Stimulated activated naive B cell treated with anti-CD40 and anti-IgM and Interleukin-4, amounts not matched to agents 10 μg/mL and 1 μg/mL and 100 μg/mL, for 72 hours (primary cell): ENCODE results near the gene FCSK.

ENCODE experiments used
- ATAC-seq, 2 donors: fragments of 150-1000 bp; cut with Tn5 transposase; replicated peaks; 2 replicates each; pipeline ENCODE4 v1.10.0; 2021; ENCODE audit warnings: moderate library complexity in 1 of 2
- DNase-seq: peaks from one replicate; pipeline ENCODE4 v3.0.0; 2021
- H3K27ac Mint-ChIP-seq: one replicate; pipeline ENCODE4 v1.8.0; 2022; ENCODE audit warnings: mild to moderate bottlenecking, mixed read lengths
- H3K27me3 Mint-ChIP-seq, 2 donors: one replicate each; pipeline ENCODE4 v1.8.0; 2022; ENCODE audit warnings: mixed read lengths in 2 of 2
- H3K36me3 Mint-ChIP-seq, 2 donors: one replicate each; pipeline ENCODE4 v1.8.0; 2022; ENCODE audit warnings: mixed read lengths in 2 of 2, mild to moderate bottlenecking in 1 of 2
- H3K4me1 Mint-ChIP-seq, 2 donors: one replicate each; pipeline ENCODE4 v1.8.0; 2022; ENCODE audit warnings: mixed read lengths in 2 of 2, mild to moderate bottlenecking in 1 of 2
- H3K4me3 Mint-ChIP-seq, 2 donors: one replicate each; pipeline ENCODE4 v1.8.0; 2022; ENCODE audit warnings: mild to moderate bottlenecking in 2 of 2, mixed read lengths in 2 of 2, moderate library complexity in 1 of 2
- H3K9me3 Mint-ChIP-seq, 2 donors: one replicate each; pipeline ENCODE4 v1.8.0; 2022; ENCODE audit warnings: mixed read lengths in 2 of 2, mild to moderate bottlenecking in 1 of 2

FCSK gene

DNA sequence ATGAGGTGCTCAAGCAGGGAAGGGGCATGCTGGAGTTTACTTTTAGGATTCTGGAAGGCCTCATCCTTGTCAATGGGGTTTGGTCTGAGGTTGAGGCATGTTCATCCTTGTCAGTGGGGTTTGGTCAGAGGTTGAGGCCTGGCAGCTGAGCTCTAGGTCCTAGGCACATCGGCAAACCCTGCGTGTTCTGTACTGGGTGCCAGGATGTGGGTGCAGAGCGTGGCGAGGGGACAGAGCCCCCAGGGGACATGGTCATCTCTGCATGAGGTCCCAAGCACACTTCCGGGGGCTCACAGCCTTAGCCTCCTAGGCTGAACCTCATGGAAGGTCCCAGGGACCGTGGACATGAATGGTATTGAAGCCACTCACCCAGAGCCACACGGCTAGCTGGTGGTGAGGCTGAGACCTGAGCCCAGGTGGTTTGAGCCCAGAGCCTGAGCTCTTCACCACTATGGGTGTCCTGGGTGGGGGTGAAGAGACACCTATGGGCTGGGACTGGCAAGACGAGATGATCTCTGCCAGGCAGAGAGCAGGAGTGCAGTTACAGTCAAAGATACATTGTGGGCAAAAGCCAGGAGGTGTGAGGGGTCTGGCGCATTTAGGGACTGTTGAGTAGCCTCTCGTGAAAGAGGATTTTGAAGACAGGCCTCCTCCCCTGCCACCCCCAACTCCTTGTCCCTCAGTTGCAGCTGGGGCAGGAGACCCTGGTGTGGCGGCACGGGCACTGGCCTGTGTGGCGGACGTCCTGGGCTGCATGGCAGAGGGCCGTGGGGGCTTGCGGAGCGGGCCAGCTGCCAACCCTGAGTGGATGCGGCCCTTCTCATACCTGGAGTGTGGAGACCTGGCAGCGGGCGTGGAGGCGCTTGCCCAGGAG lies 19.3 kb downstream of the FCSK start:
- no peak overlapping the region for H3K4me3 Mint-ChIP-seq
- no peaks in the 10 kb centered on the region for H3K9me3 Mint-ChIP-seq
- no peaks in the 10 kb centered on the region for H3K27me3 Mint-ChIP-seq
- no peak for DNase-seq
- H3K36me3 Mint-ChIP-seq = peaks cover 24 to 40% of the 10 kb centered on the region in 2 donors
- H3K4me1 Mint-ChIP-seq = peaks cover 16 to 32% of the 10 kb centered on the region in 2 donors
- no peak for ATAC-seq
- H3K27ac Mint-ChIP-seq = peak overlapping the region; percentile 47

DNA sequence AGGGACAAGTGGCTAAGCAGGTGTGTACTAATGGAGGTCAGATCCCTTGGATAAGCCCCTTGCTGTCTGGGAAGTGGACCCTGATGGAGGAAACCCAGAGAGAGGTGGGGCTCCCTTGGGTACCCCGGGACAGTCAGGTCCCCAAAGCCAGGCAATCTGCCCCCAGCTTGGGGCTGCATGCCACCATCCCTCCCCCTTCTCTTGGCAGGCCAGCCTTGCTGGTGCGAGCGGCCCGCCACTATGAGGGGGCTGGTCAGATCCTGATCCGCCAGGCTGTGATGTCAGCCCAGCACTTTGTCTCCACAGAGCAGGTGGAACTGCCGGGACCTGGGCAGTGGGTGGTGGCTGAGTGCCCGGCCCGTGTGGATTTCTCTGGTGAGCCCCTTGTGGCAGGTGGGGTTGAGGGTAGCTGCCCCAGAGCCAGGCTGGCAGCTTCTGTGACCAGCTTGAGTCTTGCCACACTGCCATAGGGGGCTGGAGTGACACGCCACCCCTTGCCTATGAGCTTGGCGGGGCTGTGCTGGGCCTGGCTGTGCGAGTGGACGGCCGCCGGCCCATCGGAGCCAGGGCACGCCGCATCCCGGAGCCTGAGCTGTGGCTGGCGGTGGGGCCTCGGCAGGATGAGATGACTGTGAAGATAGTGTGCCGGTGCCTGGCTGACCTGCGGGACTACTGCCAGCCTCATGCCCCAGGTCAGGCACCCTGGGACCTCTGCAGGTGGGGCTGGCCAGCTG lies 20.1 kb downstream of the FCSK start:
- ATAC-seq = no peak
- Mint-ChIP-seq H3K36me3 (peaks cover 24 to 40% of the 10 kb centered on the region in 2 donors), H3K27me3 (no peaks in the 10 kb centered on the region), H3K9me3 (no peaks in the 10 kb centered on the region), H3K4me3 (no peak overlapping the region), H3K4me1 (peaks cover 19 to 37% of the 10 kb centered on the region in 2 donors), H3K27ac (peak overlapping the region; percentile 22)
- no peak for DNase-seq

DNA sequence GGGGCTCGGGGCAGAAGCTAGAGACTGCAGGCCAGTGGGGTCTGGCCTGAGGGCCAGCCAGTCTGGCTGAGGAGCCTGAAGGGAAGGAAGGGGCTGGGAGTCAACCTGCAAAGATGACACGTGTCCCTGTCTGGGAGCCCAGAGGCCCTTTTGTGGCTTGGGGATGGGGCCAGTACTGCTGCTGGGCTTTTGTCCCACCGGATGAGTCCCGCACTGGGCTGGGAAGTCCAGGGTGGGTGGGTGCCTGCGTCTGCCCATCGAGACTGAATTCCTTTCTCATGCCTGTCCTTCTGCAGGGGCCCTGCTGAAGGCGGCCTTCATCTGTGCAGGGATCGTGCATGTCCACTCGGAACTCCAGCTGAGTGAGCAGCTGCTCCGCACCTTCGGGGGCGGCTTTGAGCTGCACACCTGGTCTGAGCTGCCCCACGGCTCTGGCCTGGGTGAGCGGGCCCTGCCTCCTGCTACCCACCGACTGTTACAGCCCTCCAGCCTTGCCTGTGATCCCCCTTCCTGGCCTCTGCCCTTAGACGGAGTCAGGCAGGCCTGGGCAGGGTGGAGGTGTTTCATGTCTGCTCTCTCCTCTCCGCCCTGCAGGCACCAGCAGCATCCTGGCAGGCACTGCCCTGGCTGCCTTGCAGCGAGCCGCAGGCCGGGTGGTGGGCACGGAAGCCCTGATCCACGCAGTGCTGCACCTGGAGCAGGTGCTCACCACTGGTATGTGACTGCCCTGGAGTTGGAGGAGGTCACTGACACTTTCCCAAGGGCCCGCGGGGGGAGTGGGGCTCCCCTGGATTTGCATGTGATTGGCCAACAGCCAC lies 20.9 kb downstream of the FCSK start:
- Mint-ChIP-seq H3K4me1 (peaks cover 19 to 37% of the 10 kb centered on the region in 2 donors), H3K27ac (peak overlapping the region; percentile 9), H3K36me3 (peaks cover 24 to 39% of the 10 kb centered on the region in 2 donors), H3K4me3 (no peak overlapping the region), H3K9me3 (no peaks in the 10 kb centered on the region), H3K27me3 (no peaks in the 10 kb centered on the region)
- ATAC-seq = no peak
- no peak for DNase-seq

DNA sequence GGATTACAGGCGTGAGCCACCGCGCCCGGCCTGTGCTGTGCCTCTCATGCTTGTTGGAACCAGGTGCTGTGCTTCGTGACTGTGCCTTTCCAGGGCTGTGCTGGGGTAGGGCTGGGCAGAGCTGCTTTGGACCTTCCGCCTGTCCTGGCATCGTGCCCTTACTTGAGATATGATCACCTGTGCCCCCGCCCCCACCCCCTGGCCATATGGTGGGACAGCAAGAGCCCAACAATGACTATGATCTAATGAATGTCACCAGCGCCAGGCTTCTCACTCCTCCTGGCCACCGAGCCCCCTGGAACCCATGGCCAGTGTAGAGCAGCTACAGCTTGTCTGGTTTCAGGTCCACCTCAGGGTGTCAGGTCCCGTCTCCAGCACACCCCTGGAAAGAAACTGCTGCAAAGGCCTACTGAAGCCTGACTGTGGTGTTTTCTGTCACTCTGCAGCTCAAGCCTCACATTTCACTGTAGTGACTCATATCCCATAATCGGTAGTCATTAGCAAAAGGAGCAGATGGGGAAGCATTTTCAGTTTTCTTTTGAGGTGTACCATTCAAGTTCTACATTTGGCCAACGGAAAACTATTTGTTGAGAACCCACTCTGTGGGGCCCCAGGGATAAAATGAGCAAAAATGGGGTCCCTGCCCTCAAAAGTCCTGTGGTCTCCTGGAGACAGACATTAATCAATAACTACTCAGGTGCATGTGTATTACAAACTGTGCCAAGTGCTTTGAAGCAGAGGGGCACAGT lies 22.1 kb downstream of the FCSK start:
- Mint-ChIP-seq H3K4me3 (peak overlapping the region; percentile 52 to 63), H3K36me3 (peaks cover 30 to 42% of the 10 kb centered on the region in 2 donors), H3K9me3 (no peaks in the 10 kb centered on the region), H3K27ac (peak overlapping the region; percentile 91), H3K4me1 (peaks cover 19 to 37% of the 10 kb centered on the region in 2 donors), H3K27me3 (no peaks in the 10 kb centered on the region)
- DNase-seq (peak; percentile 63), ATAC-seq (peak; percentile 95 to 96)

DNA sequence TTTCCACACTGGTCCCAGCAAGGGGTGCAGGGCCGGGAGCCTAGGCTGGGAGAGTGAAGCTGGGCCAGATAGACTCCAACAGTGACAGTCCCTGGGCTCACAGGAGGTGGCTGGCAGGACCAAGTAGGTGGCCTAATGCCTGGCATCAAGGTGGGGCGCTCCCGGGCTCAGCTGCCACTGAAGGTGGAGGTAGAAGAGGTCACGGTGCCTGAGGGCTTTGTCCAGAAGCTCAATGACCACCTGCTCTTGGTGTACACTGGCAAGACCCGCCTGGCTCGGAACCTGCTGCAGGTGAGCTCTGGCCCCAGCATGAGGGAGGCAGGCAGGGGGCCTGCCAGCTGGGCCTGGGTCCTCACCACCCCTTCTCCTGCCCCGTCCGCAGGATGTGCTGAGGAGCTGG lies 23.8 kb downstream of the FCSK start:
- ATAC-seq = no peak
- DNase-seq = no peak
- no peak overlapping the region for H3K4me3 Mint-ChIP-seq
- H3K4me1 Mint-ChIP-seq = peaks cover 19 to 37% of the 10 kb centered on the region in 2 donors
- H3K9me3 Mint-ChIP-seq = no peaks in the 10 kb centered on the region
- H3K27me3 Mint-ChIP-seq = no peaks in the 10 kb centered on the region
- peaks cover 36 to 53% of the 10 kb centered on the region in 2 donors for H3K36me3 Mint-ChIP-seq
- peak overlapping the region; percentile 90 for H3K27ac Mint-ChIP-seq

DNA sequence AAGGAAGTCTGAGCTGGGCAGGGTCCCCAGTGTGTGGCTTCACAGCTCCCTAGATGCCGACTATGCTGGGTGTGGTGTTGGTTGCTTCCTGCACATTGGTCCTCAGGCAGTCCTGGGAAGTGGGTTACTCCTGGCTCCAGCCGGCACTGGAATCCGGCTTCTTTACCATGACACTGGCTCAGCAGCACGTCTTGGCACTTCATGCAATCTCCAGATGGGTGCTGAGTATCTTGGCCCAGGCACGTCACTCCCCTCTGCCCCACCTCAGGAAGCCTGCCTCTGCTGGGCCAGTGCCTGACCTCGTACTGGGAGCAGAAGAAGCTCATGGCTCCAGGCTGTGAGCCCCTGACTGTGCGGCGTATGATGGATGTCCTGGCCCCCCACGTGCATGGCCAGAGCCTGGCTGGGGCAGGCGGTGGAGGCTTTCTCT lies 24.5 kb downstream of the FCSK start:
- DNase-seq (no peak), ATAC-seq (no peak)
- Mint-ChIP-seq H3K36me3 (peaks cover 33 to 50% of the 10 kb centered on the region in 2 donors), H3K27ac (peak overlapping the region; percentile 59), H3K4me1 (peaks cover 19 to 37% of the 10 kb centered on the region in 2 donors), H3K4me3 (no peak overlapping the region), H3K9me3 (no peaks in the 10 kb centered on the region), H3K27me3 (no peaks in the 10 kb centered on the region)

DNA sequence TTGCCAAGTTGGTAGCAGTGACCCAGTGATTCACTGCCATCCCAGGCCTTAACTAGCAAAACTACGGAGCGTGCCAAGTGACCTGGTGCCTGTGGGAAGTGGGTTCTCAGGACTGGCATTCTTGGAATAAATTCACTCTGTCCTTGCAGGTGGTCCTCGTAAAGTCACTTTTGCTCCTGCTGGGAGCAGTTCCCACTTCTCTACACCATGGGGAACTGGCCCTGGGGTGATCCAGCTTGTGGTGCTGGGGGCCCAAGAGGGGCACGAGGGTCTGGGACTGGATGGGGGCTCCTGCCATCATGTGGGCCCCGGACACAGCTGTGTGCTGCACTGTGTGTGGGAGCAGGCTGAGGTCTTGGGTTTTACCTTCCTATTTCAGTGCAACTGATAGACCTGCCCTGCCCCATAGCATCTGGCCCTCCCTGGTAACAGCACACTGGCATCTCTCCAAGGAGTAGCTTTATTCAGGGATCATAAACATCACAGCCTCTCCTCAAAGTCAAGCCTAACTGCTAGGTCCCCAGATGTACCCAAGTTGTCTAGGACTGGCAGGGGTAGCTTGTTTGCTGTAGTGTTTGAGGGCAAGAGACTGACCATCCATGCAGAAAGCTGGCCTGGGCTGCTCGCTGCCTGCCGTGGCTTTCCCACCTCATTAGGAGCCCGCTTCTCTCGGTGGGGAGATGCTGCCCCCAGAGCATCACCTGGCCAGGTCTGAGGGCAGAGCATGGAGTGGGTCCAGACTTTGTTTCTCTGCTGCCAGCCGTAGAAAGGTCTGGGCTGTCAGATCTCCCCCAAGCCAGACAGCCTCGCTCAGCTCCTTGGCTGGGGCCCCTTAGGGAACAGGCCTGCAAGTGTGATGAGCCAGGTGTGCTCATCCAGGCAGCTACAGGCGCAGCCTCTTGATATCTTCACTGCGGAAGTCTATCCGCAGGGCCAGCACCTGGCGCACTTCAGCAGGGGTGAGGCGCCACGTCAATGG lies 26.0 kb downstream of the FCSK start:
- ATAC-seq (no peak), DNase-seq (no peak)
- Mint-ChIP-seq H3K9me3 (no peaks in the 10 kb centered on the region), H3K4me3 (no peak overlapping the region), H3K36me3 (peaks cover 29 to 47% of the 10 kb centered on the region in 2 donors), H3K27ac (no peak overlapping the region), H3K4me1 (peaks cover 19 to 37% of the 10 kb centered on the region in 2 donors), H3K27me3 (no peaks in the 10 kb centered on the region)

DNA sequence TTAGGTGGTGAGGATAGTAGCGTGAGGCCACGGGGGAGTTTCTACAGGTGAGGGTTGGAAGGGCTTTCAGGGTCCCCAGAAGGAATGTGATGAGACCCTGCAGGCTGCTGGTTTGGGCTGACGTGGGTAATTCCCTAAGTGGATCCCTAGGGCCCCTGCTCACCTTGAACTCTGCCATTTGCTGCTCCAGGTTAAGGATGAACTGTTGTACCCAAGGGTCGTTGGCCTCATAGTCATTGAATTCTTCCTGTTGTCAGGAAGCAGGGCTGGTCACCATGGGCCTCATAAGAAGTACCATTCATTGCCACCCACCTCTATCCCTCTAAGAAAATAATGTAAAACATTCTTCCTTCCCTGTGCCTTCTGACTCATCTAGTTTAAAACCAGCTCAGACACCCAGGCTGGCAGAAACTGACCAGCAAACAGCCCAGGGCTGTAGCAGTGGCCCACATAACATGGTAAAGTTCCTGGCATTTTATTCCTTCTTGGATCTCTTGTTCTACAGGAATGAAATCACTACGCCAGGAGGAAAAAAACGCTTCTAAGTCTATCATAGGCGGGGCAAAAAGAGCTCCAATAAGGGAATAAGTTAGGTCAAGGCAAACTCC lies 27.6 kb downstream of the FCSK start:
- DNase-seq = no peak
- H3K4me1 Mint-ChIP-seq = peaks cover 14 to 21% of the 10 kb centered on the region in 2 donors
- H3K9me3 Mint-ChIP-seq = no peaks in the 10 kb centered on the region
- H3K36me3 Mint-ChIP-seq = peaks cover 26 to 47% of the 10 kb centered on the region in 2 donors
- no peak overlapping the region for H3K4me3 Mint-ChIP-seq
- H3K27me3 Mint-ChIP-seq = no peaks in the 10 kb centered on the region
- H3K27ac Mint-ChIP-seq = peak overlapping the region; percentile 27
- no peak for ATAC-seq

DNA sequence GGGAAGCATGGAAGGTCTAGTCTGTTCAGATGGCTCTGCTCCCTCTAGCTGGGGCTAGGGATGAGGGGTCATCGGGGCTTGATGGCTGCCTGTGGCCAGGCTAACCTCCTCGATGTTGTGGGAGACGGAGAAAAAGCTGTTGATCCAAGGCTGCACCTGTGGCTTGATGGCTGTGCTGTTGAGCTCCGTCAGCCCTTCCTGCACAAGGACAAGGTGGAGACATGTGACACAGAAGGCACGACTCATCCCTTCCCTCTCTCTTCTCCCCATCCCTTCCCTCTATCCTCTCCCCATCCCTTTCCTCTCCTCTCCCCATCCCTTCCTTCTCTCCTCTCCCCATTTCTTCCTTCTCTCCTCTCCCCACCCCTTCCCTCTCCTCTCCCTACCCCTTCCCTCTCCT lies 28.2 kb downstream of the FCSK start:
- H3K4me3 Mint-ChIP-seq = no peak overlapping the region
- ATAC-seq (no peak), DNase-seq (no peak)
- no peaks in the 10 kb centered on the region for H3K9me3 Mint-ChIP-seq
- peaks cover 11 to 16% of the 10 kb centered on the region in 2 donors for H3K4me1 Mint-ChIP-seq
- no peaks in the 10 kb centered on the region for H3K27me3 Mint-ChIP-seq
- H3K36me3 Mint-ChIP-seq = peaks cover 26 to 44% of the 10 kb centered on the region in 2 donors
- peak overlapping the region; percentile 27 for H3K27ac Mint-ChIP-seq

DNA sequence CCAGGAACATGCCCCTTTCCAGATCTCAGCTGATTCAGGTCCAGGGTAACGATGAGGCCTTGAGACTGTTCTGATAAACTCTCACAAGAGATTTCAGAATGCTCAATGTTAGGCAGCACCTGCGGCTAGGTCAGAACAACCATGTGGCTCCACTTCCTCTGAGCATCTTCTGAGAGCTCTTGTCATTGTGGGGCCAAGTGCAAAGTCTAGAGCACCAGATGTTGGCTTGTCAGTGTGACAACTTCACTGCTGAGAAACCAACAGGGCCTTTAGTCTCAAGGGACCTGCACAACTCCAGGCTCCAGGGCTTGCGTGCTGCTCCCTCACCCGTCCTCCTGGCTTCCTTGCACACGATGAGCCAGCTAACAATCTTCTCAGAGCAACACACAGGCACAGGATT lies 29.0 kb downstream of the FCSK start:
- Mint-ChIP-seq H3K9me3 (no peaks in the 10 kb centered on the region), H3K27me3 (no peaks in the 10 kb centered on the region), H3K4me1 (peaks cover 5 to 8% of the 10 kb centered on the region in 2 donors), H3K27ac (peak overlapping the region; percentile 20), H3K4me3 (no peak overlapping the region), H3K36me3 (peaks cover 22 to 37% of the 10 kb centered on the region in 2 donors)
- no peak for DNase-seq
- peak in 1 of 2 donors; percentile 33 for ATAC-seq

DNA sequence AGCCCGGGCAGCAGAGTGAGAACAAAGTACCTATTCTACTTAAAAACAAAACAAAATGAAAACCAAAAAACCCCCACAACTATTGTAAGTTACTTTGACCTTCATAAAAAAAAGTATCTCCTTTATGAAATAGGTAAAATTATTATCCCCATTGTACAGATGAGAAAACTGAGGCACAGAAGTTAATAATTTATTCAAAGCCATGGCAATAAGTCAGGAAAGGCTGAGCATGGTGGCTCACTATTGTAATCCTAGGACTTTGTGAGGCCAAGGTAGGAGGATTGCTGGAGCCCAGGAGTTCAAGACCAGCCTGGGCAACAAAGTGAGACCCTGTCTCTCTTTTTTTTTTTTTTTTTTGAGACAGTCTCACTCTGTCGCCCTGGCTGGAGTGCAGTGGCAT lies 30.5 kb downstream of the FCSK start:
- peaks cover 22 to 35% of the 10 kb centered on the region in 2 donors for H3K36me3 Mint-ChIP-seq
- no peaks in the 10 kb centered on the region for H3K4me1 Mint-ChIP-seq
- H3K27me3 Mint-ChIP-seq = no peaks in the 10 kb centered on the region
- H3K9me3 Mint-ChIP-seq = no peaks in the 10 kb centered on the region
- DNase-seq (no peak), ATAC-seq (no peak)
- H3K4me3 Mint-ChIP-seq = no peak overlapping the region
- no peak overlapping the region for H3K27ac Mint-ChIP-seq

DNA sequence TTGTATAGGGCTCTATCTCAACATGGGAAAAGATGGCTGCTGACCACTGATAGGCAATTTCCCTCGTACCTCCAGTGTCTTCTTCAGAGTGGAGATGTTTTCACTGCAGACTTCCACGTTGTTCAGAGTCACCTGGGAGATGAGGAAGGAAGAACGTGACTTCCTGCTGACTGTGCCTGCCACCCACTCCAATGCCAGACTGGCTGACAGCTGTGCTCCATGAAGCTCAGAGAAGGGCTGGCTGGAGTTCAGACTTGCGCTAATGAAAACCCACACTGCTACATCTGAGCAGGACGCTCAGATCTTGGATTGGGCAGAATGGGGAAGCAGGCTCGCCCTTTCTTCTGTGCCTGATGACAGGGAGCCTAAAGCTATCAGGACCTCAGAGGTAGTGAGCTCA lies 35.9 kb downstream of the FCSK start:
- Mint-ChIP-seq H3K36me3 (peaks cover 16 to 39% of the 10 kb centered on the region in 2 donors), H3K27me3 (no peaks in the 10 kb centered on the region), H3K27ac (no peak overlapping the region), H3K4me3 (no peak overlapping the region), H3K4me1 (no peaks in the 10 kb centered on the region), H3K9me3 (no peaks in the 10 kb centered on the region)
- ATAC-seq = peak; percentile 42 to 57
- DNase-seq = no peak
